HTERT RPE-1 (cell line): ENCODE results near the gene CASQ1.

Source experiments
- in situ Hi-C: fragments of 300-500 bp; cut with MboI; formaldehyde crosslinking; loops from 4 replicates; pipeline ENCODE4 v1.14.3; 2020; ENCODE audit warnings: low sequenced_read_pairs

The CASQ1 gene

DNA sequence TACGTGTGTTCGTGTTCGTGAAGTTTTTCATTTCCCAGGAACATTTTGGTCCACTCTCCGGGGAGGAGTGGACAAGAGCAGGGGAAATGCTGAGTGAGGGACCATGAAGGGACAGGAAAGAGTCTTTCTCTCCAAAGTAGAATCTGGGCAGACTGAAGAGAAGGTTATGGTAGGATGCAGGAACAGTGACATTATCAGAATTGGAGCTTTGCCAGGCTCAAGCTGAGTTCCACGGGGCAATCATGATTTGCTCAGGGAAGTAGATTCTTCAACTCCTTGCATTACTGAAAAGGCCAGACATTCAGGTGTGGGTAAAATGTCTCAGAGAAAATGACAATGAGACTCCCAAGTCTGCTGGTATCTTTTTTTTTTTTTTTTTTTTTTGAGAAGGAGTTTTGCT lies 22.4 kb upstream of the CASQ1 start:
- in situ Hi-C loops = no loop called here

DNA sequence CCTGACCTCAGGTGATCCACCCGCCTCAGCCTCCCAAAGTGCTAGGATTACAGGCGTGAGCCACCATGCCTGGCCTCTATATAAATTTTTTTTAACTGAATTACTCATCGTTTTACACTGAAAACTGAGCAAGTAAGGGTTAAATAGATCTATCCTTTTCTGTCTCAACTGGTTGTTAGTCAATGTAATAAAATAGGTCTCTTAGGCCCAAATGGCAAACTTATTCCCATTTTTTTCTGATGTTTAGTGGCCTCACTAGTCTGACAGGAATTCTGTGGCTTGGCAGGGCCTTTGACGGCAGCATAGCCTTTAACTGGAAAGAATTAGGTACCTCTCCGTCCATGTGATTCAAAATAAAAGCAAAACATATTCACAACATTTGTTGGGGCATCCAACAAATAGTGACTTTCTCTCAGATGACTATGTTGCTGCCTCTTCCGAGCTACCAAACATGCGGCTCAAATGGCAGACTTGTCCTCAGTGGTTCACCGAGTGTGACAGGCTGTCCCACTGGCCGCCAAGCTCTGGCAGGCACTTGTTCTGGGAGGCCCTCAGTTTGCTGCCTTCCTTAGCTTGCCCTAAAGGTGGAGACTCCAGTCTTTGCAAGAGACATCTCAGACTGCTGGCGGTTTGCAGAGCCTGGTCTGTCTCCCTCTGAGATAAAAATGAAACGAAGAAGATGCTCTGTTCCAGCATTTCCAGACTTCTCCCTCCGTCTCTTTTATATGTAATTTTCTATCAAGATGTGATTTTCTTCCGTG lies 21.6 kb upstream of the CASQ1 start:
- in situ Hi-C loops = no loop called here

GRCh38 chr1:160169553-160170399 lies 20.6 kb upstream of the CASQ1 start:
- in situ Hi-C loops = no loop called here

DNA sequence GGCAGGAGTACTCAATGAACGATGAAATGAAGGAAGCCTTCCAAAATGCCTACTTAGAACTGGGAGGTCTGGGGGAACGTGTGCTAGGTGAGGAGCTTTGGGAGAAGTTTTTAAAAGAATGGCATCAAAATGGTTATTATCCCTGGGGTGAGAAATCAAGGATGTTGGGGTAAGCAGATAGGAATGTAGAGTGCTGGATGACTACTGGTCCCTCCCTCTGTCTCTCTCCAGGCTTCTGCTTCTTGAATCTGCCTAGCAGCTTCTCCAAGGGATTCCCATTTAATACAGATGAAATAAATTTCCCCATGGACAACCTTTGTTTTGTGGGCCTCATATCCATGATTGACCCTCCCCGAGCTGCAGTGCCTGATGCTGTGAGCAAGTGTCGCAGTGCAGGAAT lies 19.0 kb upstream of the CASQ1 start:
- in situ Hi-C loops = no loop called here

DNA sequence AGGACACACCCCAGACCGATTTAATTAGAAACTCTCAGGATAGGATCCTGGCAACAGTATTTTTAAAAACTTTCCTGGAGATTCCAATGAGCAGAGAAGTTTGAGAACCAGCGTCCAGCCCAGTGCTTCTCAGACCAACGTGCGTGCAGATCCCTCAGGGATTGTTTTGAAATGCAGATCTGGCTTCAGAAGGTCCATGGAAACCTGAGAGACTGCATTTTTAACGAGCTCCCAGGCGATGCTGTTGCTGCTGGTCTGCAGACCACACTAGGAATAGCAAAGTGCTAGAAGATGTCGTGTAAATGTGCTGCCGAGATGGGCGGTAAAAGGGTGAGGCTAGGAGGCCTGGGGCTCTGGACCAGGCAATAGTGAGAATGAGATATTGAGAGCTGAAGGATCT lies 18.4 kb upstream of the CASQ1 start:
- in situ Hi-C loops = no loop called here

DNA sequence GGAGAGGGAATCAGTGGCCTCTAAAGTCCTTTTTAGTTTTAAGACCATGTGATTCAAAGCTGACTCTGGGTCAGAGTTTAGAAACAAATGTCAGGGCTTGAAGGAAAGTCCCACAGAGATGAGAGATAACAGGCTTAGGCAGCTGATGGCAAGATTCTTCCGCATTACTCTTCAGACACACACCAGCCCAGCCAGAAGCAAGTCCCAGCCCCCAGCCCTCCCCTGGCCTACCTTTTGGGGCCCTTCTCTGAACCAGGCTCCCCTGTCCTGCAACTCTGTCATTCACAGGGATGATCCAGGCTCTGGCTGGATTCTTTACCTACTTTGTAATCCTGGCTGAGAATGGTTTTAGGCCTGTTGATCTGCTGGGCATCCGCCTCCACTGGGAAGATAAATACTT lies 13.1 kb upstream of the CASQ1 start:
- in situ Hi-C loops = no loop called here

DNA sequence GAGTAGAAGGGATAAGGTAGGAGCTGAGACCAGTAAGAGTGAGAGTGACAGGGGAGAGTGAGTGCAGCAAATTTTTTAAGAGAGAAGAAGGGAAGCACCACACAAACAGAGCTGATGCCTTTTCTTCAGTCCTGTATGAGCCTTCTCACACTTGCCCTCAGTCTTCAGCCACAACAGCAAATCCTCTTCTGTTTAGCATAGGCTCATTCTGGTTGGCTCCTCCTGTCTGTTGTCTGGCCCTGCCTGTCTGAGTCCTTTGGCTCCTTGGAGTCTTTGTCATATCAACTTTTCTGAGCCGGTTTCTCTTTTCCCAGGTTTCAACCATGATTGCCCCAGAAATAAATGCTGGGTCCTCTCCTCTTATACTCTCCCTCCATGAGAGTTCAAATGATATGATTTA lies 12.7 kb upstream of the CASQ1 start:
- in situ Hi-C loops = no loop called here

GRCh38 chr1:160178731-160179130 lies 11.6 kb upstream of the CASQ1 start:
- in situ Hi-C loops = no loop called here

DNA sequence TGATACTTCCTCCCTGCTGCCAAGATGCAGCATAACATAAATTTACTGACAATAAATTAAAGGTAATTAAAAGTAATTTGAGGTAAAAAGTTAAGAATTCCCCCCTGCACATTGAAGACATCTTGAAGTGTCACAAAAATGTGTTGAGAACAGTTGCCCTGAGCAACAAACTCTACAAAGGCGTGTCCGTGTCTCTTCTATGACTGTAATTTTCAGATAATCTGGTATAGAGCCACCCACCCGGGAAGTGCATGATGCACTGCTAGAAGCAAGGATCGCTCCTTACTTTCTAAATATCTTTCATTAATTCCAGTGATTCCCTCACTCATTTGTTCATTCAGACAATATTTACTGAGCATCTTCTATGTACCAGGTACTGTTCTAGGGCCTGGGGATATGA lies 11.0 kb upstream of the CASQ1 start:
- in situ Hi-C loops = no loop called here

DNA sequence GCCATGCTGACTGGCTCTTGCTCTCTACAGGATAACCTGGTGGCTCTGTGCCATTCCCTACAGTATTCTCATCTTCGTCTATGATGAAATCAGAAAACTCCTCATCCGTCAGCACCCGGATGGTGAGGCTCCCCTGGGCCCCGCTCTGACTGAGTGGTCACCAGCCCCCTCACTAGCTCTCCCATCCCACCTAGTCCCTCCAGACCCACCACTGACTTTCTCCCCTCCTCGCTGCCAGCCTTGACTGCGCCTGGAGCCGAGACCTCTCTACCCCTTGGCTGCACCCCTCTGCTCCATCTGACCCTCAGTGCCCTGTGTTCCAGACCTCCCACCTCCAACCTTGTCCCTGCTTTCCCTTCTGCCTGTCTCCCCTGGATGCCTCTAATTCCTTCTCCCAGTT lies 4.1 kb upstream of the CASQ1 start:
- in situ Hi-C loops = no loop called here

GRCh38 chr1:160186729-160187128 lies 3.6 kb upstream of the CASQ1 start:
- in situ Hi-C loops = no loop called here

DNA sequence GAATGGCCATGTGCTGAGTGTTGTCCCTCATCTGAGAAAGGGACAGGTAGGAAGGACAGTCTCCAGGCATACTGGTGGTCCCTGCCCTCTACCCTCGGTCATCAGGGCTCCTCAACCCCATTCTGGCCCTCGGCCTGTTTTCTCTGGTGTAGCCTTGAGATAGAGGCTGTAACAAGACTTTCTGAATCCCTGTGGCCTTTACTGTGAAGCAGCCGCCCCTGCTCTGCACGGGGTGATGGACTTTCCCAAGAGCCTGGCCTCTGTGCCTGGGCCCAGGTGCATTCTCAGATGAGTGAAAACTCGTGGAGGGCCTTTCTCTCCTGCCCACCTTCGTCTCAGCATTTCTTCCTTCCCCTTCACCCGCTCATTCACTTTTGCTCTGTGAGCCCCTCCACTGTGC lies 3.0 kb upstream of the CASQ1 start:
- in situ Hi-C loops = no loop called here

GRCh38 chr1:160188341-160188740 lies 2.0 kb upstream of the CASQ1 start:
- in situ Hi-C loops = no loop called here

DNA sequence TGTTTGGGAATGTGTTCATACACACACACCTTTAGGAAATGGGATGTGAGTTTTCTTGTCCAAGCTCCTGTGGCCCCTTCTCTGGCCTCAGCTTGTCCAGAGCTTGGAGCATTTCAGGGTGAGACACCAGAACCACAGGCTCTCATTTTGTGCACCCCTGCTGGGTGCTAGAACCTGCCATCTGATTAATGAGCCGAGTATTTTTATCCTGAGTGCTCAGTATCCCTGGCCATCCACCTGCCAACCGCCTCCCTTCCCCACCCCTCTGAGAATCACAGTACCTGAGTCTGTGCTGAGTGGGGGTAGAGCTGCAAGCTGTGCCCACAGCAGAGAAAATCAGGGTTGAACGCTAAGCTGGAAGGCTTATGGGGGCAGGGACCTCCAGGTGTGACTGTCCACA lies 1.4 kb downstream of the CASQ1 start:
- in situ Hi-C loops = no loop called here

DNA sequence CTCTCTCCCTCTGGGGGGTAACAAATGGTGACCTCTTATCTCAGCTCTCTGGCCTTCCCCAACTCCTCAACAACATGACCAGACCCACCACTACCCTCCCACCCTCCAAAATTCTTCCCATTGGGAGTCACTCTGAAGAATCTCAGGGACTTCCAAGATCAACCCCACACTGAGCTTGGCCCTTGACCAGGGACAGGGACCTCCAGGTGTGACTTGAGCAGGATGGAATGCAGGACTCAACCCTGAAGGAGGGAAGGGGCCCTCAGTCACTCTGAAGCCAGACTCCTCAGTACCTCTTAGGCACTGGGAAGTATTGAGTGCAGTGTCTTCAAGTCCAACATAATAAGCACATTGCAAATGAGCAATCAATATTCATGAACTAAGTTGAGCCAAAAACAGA lies 1.9 kb downstream of the CASQ1 start:
- in situ Hi-C loops = no loop called here

DNA sequence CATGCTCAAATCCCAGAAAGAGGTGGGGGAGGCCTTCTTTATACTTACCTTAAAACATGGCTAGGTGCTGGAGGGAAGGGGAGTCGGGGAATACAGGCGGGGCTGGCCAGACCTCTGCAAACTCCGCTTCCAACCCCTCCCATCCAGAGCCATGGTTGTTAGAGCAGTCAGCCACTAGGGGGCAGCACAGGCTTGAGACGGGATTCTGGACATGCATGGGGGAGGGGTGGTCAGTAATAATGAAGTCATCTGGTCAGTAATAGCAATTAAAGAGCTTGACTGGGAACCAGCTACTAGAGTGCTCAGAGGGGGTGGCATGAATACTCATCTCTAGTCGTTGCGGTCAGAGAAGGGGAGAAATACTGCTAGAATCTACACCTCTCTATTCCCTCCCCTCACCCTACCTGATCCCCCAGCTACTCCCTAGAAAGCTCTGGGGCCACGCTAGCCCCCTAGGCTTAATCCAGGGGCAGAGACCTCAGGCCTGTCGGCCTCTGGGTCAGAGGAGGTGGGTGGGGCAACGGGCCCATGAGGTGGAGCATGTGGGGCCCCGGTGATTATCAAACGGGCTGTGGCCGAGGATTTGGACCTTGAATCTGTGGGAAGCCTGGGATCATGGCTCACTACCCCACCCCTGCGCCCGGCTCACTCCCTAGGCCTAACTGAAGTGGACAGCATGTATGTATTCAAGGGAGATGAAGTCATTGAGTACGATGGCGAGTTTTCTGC lies 2.9 kb downstream of the CASQ1 start:
- in situ Hi-C loops = no loop called here

GRCh38 chr1:160193832-160194736 lies 3.7 kb downstream of the CASQ1 start:
- in situ Hi-C loops = no loop called here

DNA sequence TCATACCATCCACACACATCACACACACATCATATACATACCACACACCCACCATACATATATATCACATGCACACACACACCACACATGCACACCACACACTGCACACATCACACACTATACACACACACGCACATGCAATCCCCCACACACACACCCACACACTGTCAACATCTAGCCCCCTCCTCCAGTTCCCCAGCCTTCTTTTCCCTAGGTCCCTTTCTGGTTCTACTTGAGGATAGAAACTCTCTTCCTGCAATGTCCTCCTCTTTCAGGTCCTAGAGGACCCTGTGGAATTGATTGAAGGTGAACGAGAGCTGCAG lies 4.3 kb downstream of the CASQ1 start:
- in situ Hi-C loops = no loop called here

GRCh38 chr1:160196143-160196542 lies 5.8 kb downstream of the CASQ1 start:
- in situ Hi-C loops = no loop called here

- in situ Hi-C loops = no loop called here
Measured at GRCh38 chr1:160197231-160197630, 6.9 kb downstream of the CASQ1 start.

DNA sequence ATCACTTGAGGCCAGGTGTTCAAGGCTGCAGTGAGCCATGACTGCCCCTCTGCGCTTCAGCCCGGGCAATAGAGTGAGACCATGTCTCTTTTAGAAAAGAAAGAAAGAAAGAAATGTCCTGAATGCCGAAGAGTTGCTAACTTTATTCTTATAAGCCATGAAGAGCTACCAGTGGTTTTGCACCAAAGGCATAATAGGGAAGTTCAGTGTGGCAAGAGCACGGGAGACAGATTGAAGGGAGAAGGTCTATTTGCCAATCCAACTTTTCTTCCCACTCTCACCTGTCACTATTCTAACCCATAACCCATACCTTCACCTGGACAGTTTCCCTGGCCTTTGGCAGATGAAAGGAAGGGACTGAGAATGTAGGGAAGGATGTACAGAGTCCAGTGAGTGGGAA lies 10.4 kb downstream of the CASQ1 start:
- in situ Hi-C loops = no loop called here
